CD4-positive, alpha-beta memory T cell (primary cell): Measurements from ENCODE around the gene OLFML2B. TPM values are rescaled to one million over a fixed set of nuclear protein-coding genes. Genes with fewer than 3 reads are reported as not detected.
"Not testable (repeated sequence)": the region's sequence is repeated elsewhere in the genome, so short reads cannot be mapped to it uniquely, and the experiment has no call there.

Experiments used
- CTCF ChIA-PET: fragments of 350-600 bp; sonication (Branson Sonifier 250); formaldehyde crosslinking; loops from one replicate; lab custom pipeline; 2021; ENCODE audit warnings: inconsistent platforms; ENCODE audit not compliant: partially characterized antibody; lab: Charles Lee
- POLR2A ChIA-PET: fragments of 350-600 bp; sonication (Branson Sonifier 250); formaldehyde crosslinking; loops from one replicate; lab custom pipeline; 2021; ENCODE audit not compliant: partially characterized antibody; lab: Charles Lee
- DNase-seq, 5 donors: peaks; one replicate each; pipeline versions ENCODE4 v3.0.0 to v3.0.0-alpha.2; 2020 to 2022; ENCODE audit warnings: mixed read lengths in 1 of 5
- H3K27ac ChIP-seq: one replicate; pipeline ENCODE4 v1.7.0; 2013; ENCODE audit warnings: low read depth, low read length
- H3K27me3 ChIP-seq: 2 replicates; pipeline ENCODE4 v1.7.0; 2013; ENCODE audit warnings: mild to moderate bottlenecking, low read length, moderate library complexity; ENCODE audit not compliant: insufficient read depth
- H3K36me3 ChIP-seq: 2 replicates; pipeline ENCODE4 v1.7.0; 2013; ENCODE audit warnings: mild to moderate bottlenecking, low read length, moderate library complexity; ENCODE audit not compliant: insufficient read depth
- H3K4me1 ChIP-seq: 2 replicates; pipeline ENCODE4 v1.7.0; 2013; ENCODE audit warnings: mild to moderate bottlenecking, low read length, moderate library complexity; ENCODE audit not compliant: insufficient read depth
- H3K4me3 ChIP-seq, 2 donors: one replicate each; pipeline ENCODE4 v1.7.0; 2013; ENCODE audit warnings: low read length in 2 of 2, mild to moderate bottlenecking in 1 of 2
- H3K9me3 ChIP-seq, 2 donors: one replicate each; pipeline ENCODE4 v1.7.0; 2013; ENCODE audit warnings: low read length in 2 of 2, control low read depth in 1 of 2; ENCODE audit not compliant: control insufficient read depth in 1 of 2
- H3K27ac Mint-ChIP-seq, 7 donors: one replicate each; pipeline ENCODE4 v1.8.0; 2020 to 2021; ENCODE audit warnings: mixed read lengths in 7 of 7, mild to moderate bottlenecking in 6 of 7, inconsistent platforms in 3 of 7, moderate library complexity in 3 of 7
- H3K27me3 Mint-ChIP-seq, 2 donors: one replicate each; pipeline ENCODE4 v1.8.0; 2020 to 2021; ENCODE audit warnings: mixed read lengths in 2 of 2
- H3K36me3 Mint-ChIP-seq, 2 donors: one replicate each; pipeline ENCODE4 v1.8.0; 2020 to 2021; ENCODE audit warnings: mixed read lengths in 2 of 2, inconsistent platforms in 1 of 2, mild to moderate bottlenecking in 1 of 2
- H3K4me1 Mint-ChIP-seq, 4 donors: one replicate each; pipeline ENCODE4 v1.8.0; 2020 to 2021; ENCODE audit warnings: mixed read lengths in 4 of 4, mild to moderate bottlenecking in 1 of 4
- H3K4me3 Mint-ChIP-seq, 8 donors: one replicate each; pipeline ENCODE4 v1.8.0; 2020 to 2021; ENCODE audit warnings: mixed read lengths in 8 of 8, mild to moderate bottlenecking in 7 of 8, moderate library complexity in 6 of 8, inconsistent platforms in 3 of 8
- H3K9me3 Mint-ChIP-seq, 8 donors: one replicate each; pipeline ENCODE4 v1.8.0; 2020 to 2021; ENCODE audit warnings: mixed read lengths in 8 of 8, mild to moderate bottlenecking in 5 of 8, inconsistent platforms in 3 of 8, moderate library complexity in 1 of 8
- intact Hi-C: fragments of 100-400 bp; cut with micrococcal nuclease; formaldehyde crosslinking; loops from one replicate; pipeline ENCODE4 v1.15.1; 2023
- polyA plus RNA-seq, 2 donors: library from polyadenylated mRNA; unstranded; fragments of 300-500 nt; fragmentation: Illumina TruSeq; gene quantifications; one replicate each; pipeline ENCODE4 v1.2.3, GENCODE V29; 2021
- total RNA-seq, 2 experiments: library from RNA; stranded (reverse); gene quantifications; one replicate each; pipeline ENCODE4 v1.2.3, GENCODE V29; 2021

The OLFML2B gene
- total and polyA plus RNA-seq, 4 experiments from 2014 or later = 0.36 to 0.58 TPM; not detected in 2

GRCh38 chr1:162056043-162056442 lies 32.4 kb upstream of the OLFML2B start:
- H3K4me3 Mint-ChIP-seq = no peak overlapping the region
- H3K4me1 Mint-ChIP-seq = no peaks in the 10 kb centered on the region
- intact Hi-C loops = loop anchor here (5.0 kb wide), 1 partner anchor 791 kb away; no protein-coding TSS in a partner anchor
- no peak overlapping the region for H3K27ac ChIP-seq
- no peaks in the 10 kb centered on the region for H3K9me3 ChIP-seq
- CTCF ChIA-PET = interaction anchor here (0.7 to 2.0 kb wide), 11 partner anchors 14 to 1121 kb away, joined by 3 to 11 read pairs (median 3); partner anchors contain the start of genes NOS1AP and OLFML2B
- no peaks in the 10 kb centered on the region for H3K36me3 ChIP-seq
- H3K4me1 ChIP-seq = no peaks in the 10 kb centered on the region
- H3K27me3 ChIP-seq = no peaks in the 10 kb centered on the region
- H3K36me3 Mint-ChIP-seq = no peaks in the 10 kb centered on the region
- H3K9me3 Mint-ChIP-seq = peaks cover 0 to 5% (median 0%) of the 10 kb centered on the region in 8 donors
- peak in 4 of 5 donors; percentile 25 to 41 (median 30) for DNase-seq
- H3K27ac Mint-ChIP-seq = no peak overlapping the region
- no peak overlapping the region for H3K4me3 ChIP-seq
- peaks cover 8 to 11% of the 10 kb centered on the region in 2 donors for H3K27me3 Mint-ChIP-seq
- POLR2A ChIA-PET = no interaction called here

GRCh38 chr1:162055062-162055461 lies 31.4 kb upstream of the OLFML2B start:
- H3K27ac ChIP-seq = no peak overlapping the region
- peak overlapping the region in 1 of 7 donors; percentile 71 for H3K27ac Mint-ChIP-seq
- no peaks in the 10 kb centered on the region for H3K4me1 Mint-ChIP-seq
- H3K4me3 Mint-ChIP-seq = no peak overlapping the region
- H3K4me3 ChIP-seq = no peak overlapping the region
- no peaks in the 10 kb centered on the region for H3K9me3 ChIP-seq
- H3K27me3 ChIP-seq = no peaks in the 10 kb centered on the region
- no peaks in the 10 kb centered on the region for H3K4me1 ChIP-seq
- intact Hi-C loops = loop anchor here (5.0 kb wide), 1 partner anchor 792 kb away; no protein-coding TSS in a partner anchor
- no peaks in the 10 kb centered on the region for H3K36me3 ChIP-seq
- no peak for DNase-seq
- peaks cover 8 to 11% of the 10 kb centered on the region in 2 donors for H3K27me3 Mint-ChIP-seq
- no peaks in the 10 kb centered on the region for H3K36me3 Mint-ChIP-seq
- ChIA-PET POLR2A (no interaction called here), CTCF (interaction anchor here (2.0 kb wide), 1 partner anchor 15 kb away, joined by 11 read pairs; the partner anchor contains the start of gene NOS1AP)
- H3K9me3 Mint-ChIP-seq = peaks cover 0 to 5% (median 0%) of the 10 kb centered on the region in 8 donors

GRCh38 chr1:162053949-162054348 lies 30.3 kb upstream of the OLFML2B start:
- CTCF ChIA-PET = interaction anchor here (1.1 kb wide), 1 partner anchor 10 kb away, joined by 4 read pairs; no protein-coding TSS in a partner anchor
- H3K9me3 ChIP-seq, H3K4me1 Mint-ChIP-seq, H3K27ac Mint-ChIP-seq, DNase-seq, H3K9me3 Mint-ChIP-seq, H3K4me3 Mint-ChIP-seq, intact Hi-C loops, POLR2A ChIA-PET, H3K4me1 ChIP-seq, H3K36me3 ChIP-seq, H3K4me3 ChIP-seq, H3K27ac ChIP-seq, H3K36me3 Mint-ChIP-seq, H3K27me3 ChIP-seq: not testable (repeated sequence)
- peaks cover 8 to 11% of the 10 kb centered on the region in 2 donors for H3K27me3 Mint-ChIP-seq

- DNase-seq = no peak
- Histone ChIP-seq H3K27ac (no peak overlapping the region), H3K4me3 (no peak overlapping the region), H3K9me3 (no peaks in the 10 kb centered on the region), H3K27me3 (no peaks in the 10 kb centered on the region), H3K36me3 (no peaks in the 10 kb centered on the region), H3K4me1 (no peaks in the 10 kb centered on the region)
- ChIA-PET POLR2A (no interaction called here), CTCF (interaction anchor here (0.6 kb wide), 2 partner anchors 10 kb away, joined by 3 to 4 read pairs; no protein-coding TSS in a partner anchor)
- H3K4me3 Mint-ChIP-seq = no peak overlapping the region
- H3K27ac Mint-ChIP-seq = no peak overlapping the region
- peaks cover 0 to 9% (median 5%) of the 10 kb centered on the region in 8 donors for H3K9me3 Mint-ChIP-seq
- intact Hi-C loops = no loop called here
- no peaks in the 10 kb centered on the region for H3K4me1 Mint-ChIP-seq
- H3K36me3 Mint-ChIP-seq = peaks cover 0 to 2% of the 10 kb centered on the region in 2 donors
- peaks cover 8 to 11% of the 10 kb centered on the region in 2 donors for H3K27me3 Mint-ChIP-seq
These were observed 23.3 kb upstream of the OLFML2B start for GRCh38 chr1:162046921-162047320.

GRCh38 chr1:162042361-162042760 lies 18.7 kb upstream of the OLFML2B start:
- Mint-ChIP-seq H3K9me3 (peaks cover 0 to 15% (median 10%) of the 10 kb centered on the region in 8 donors), H3K36me3 (peaks cover 0 to 2% of the 10 kb centered on the region in 2 donors), H3K27ac (no peak overlapping the region), H3K4me3 (no peak overlapping the region), H3K4me1 (no peaks in the 10 kb centered on the region), H3K27me3 (peaks cover 10 to 23% of the 10 kb centered on the region in 2 donors)
- Histone ChIP-seq H3K27ac (no peak overlapping the region), H3K9me3 (no peaks in the 10 kb centered on the region), H3K27me3 (peaks cover 11% of the 10 kb centered on the region), H3K4me1 (no peaks in the 10 kb centered on the region), H3K4me3 (no peak overlapping the region), H3K36me3 (no peaks in the 10 kb centered on the region)
- POLR2A ChIA-PET = no interaction called here
- intact Hi-C loops = no loop called here
- CTCF ChIA-PET = interaction anchor here (0.7 to 2.8 kb wide), 2 partner anchors 137 to 250 kb away, joined by 3 to 13 read pairs; no protein-coding TSS in a partner anchor
- DNase-seq = no peak

- Histone ChIP-seq H3K27ac (no peak overlapping the region), H3K4me1 (no peaks in the 10 kb centered on the region), H3K9me3 (no peaks in the 10 kb centered on the region), H3K36me3 (no peaks in the 10 kb centered on the region), H3K4me3 (no peak overlapping the region), H3K27me3 (peaks cover 11% of the 10 kb centered on the region)
- ChIA-PET POLR2A (no interaction called here), CTCF (interaction anchor here (0.9 to 2.8 kb wide), 4 partner anchors 28 to 278 kb away, joined by 4 to 13 read pairs (median 4); no protein-coding TSS in a partner anchor)
- H3K27ac Mint-ChIP-seq = no peak overlapping the region
- no peak overlapping the region for H3K4me3 Mint-ChIP-seq
- H3K27me3 Mint-ChIP-seq = peaks cover 9 to 29% of the 10 kb centered on the region in 2 donors
- peaks cover 0 to 3% (median 3%) of the 10 kb centered on the region in 4 donors for H3K4me1 Mint-ChIP-seq
- peaks cover 0 to 15% (median 10%) of the 10 kb centered on the region in 8 donors for H3K9me3 Mint-ChIP-seq
- DNase-seq = no peak
- H3K36me3 Mint-ChIP-seq = peaks cover 0 to 2% of the 10 kb centered on the region in 2 donors
- intact Hi-C loops = no loop called here
These were observed 17.0 kb upstream of the OLFML2B start for GRCh38 chr1:162040657-162041056.

- no peaks in the 10 kb centered on the region for H3K4me1 ChIP-seq
- no peaks in the 10 kb centered on the region for H3K36me3 ChIP-seq
- intact Hi-C loops = no loop called here
These were observed 16.3 kb upstream of the OLFML2B start for GRCh38 chr1:162040001-162040400.

More at GRCh38 chr1:162040001-162040400, 16.3 kb upstream of the OLFML2B start:
- H3K36me3 Mint-ChIP-seq = peaks cover 0 to 2% of the 10 kb centered on the region in 2 donors
- Histone ChIP-seq H3K27ac (no peak overlapping the region), H3K9me3 (no peaks in the 10 kb centered on the region), H3K4me3 (no peak overlapping the region), H3K27me3 (peaks cover 11% of the 10 kb centered on the region)
- peaks cover 7 to 29% of the 10 kb centered on the region in 2 donors for H3K27me3 Mint-ChIP-seq
- DNase-seq = no peak
- H3K27ac Mint-ChIP-seq = no peak overlapping the region
- CTCF ChIA-PET = interaction anchor here (6.2 kb wide), 1 partner anchor 279 kb away, joined by 63 read pairs; no protein-coding TSS in a partner anchor
- POLR2A ChIA-PET = no interaction called here
- peaks cover 0 to 3% (median 3%) of the 10 kb centered on the region in 4 donors for H3K4me1 Mint-ChIP-seq
- H3K4me3 Mint-ChIP-seq = no peak overlapping the region
- peaks cover 0 to 15% (median 10%) of the 10 kb centered on the region in 8 donors for H3K9me3 Mint-ChIP-seq
